CMK (cell line): ENCODE data around the gene SURF6.
"Not testable (repeated sequence)": the region's sequence is repeated elsewhere in the genome, so short reads cannot be mapped to it uniquely, and the experiment has no call there.

Experiments
- DNase-seq: peaks from one replicate; pipeline ENCODE4 v3.0.0-alpha.2; 2010; ENCODE audit warnings: low read depth

The SURF6 gene

DNA sequence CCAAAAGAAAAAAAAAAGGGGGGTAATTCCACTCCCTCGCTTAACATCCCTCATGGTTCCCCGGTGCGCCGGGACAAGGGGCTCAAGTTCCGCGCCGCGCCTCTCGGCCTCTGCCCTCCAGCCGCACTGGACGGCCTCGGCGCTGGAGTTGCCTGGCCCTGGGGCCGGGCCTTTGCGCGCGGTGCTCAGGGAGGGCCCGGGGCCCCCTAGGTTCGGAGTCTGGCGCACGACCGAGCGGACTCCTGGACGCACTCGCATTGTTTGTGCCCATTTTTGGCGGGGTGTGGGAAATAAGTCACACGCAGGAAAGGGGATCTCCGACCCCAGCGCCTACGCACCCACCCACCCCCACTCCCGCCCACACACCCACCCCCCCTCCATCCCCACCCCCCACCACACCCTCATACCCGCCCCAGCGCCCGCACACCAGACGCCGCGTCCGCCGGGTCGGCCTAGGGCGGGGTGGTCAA, 11.6 kb upstream of the SURF6 start:
- no peak for DNase-seq

DNA sequence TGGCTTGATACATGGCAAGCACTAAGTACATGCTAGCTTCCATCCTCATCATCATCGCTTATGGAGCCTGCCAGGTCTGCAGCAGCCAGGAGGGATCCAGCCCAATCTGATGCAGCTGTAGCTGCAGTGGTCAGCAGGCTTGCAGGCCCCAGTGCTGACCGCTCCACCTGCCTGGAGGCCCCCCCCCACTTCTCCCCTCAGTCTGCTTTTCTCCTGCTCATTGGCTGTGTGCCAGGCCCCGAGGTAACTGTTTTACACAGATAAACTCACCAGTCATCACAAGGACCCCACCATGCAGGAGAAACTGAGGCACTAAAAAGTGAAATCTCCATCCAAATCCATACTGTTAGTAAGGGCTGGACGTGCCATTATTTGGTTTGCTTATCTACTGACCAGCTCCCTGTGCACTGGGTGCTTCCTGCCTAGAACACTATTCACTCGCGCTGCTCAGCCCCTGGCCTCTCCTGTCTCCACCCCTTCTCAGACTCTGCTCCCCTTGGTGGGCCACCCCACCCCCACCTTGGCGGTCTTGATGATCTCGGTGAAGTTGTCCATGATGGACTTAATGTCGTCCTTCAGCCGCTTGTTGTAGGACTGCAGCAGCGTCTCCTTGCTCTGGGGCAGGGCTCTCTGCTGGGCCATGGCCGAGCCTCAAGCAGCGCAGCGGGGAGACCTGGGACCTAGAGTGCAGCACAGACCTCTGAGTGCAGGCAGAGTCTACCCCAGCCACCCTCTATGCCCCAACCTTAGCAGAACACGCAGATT, 10.2 kb upstream of the SURF6 start:
- DNase-seq, result no peak

DNA sequence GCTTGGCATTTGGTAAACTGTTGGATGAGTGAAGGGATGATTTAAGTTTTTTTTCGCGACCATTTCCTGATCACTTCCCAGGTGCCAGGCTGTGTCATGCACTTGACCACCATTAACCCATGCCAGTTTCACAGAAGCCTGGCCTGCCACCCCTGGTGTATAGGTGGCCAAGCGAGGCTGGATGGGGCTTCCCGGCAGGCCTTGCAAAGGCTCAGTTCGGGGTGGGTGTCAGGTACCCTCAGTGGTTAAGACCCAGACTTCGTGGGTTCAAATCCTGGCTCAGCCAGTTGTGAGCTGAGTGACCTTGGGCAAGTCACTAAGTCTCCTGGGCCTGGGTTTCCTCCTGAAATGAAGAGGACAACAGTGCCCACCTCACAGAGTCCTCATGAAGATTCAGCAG, 9.6 kb upstream of the SURF6 start:
- no peak for DNase-seq

DNA sequence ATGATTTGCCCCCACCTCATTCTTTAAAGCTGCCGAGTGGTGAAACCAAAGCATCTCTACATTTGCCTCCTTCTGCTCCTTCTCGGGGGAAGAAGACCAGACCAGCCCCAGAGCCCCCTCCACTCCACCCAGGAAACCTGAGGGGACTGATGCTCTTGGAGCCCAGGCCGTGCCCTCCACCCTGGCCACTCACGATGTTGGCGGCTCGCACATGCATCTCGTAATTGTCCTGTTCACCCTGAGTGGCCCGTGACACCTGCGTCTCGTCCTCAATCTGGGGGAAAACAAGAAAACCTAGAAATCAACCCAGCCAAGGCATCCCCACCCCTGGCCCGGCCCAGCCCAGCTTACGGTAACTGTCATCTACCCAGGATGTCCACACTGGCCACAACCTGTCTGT, 9.0 kb upstream of the SURF6 start:
- DNase-seq, result no peak

GRCh38 chr9:133344071-133344470, 8.1 kb upstream of the SURF6 start:
- no peak for DNase-seq

- no peak for DNase-seq
Measured at GRCh38 chr9:133342570-133342969, 6.6 kb upstream of the SURF6 start.

- DNase-seq, result no peak
Measured at GRCh38 chr9:133342069-133342406, 6.0 kb upstream of the SURF6 start.

GRCh38 chr9:133341369-133342068, 5.5 kb upstream of the SURF6 start:
- no peak for DNase-seq

GRCh38 chr9:133340916-133341315, 4.9 kb upstream of the SURF6 start:
- DNase-seq, result no peak

DNA sequence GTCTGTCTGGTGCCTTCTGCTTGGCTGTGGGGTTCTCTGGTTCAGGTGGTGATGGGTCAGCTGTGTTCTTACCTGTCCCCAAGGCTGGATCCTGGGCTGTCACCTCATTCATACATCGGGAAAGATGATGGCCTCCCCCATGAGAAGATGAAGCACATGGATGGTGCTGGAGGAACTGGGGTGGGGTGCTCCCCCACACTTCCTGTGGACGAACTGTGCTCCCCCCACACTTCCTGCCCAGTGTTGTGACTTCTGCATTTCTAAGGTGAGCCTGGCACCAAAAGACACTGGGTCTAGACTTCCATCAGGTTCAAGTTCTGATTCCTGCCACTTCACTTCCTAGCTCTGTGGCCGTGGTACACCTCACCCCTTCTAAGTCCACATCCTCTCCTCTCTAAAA, 4.3 kb upstream of the SURF6 start:
- DNase-seq, result no peak

- no peak for DNase-seq
Measured at GRCh38 chr9:133339641-133340040, 3.7 kb upstream of the SURF6 start.

DNA sequence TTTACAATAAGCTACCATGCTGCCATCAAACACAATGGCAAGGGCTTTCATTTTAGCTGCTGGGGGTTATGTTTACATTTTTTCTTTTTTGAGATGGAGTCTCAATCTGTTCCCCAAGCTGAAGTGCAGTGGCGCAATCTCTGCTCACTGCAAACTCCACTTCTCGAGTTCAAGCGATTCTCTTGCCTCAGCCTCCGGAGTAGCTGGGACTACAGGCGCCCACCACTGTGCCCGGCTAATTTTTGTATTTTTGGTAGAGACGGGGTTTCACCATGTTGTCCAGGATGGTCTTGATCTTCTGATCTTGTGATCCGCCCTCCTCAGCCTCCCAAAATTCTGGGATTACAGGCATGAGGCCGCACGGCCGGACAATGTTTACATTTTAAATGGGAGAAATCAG, 1.1 kb downstream of the SURF6 start:
- not testable (repeated sequence) for DNase-seq

GRCh38 chr9:133334161-133334560, 1.8 kb downstream of the SURF6 start:
- DNase-seq, result no peak

DNA sequence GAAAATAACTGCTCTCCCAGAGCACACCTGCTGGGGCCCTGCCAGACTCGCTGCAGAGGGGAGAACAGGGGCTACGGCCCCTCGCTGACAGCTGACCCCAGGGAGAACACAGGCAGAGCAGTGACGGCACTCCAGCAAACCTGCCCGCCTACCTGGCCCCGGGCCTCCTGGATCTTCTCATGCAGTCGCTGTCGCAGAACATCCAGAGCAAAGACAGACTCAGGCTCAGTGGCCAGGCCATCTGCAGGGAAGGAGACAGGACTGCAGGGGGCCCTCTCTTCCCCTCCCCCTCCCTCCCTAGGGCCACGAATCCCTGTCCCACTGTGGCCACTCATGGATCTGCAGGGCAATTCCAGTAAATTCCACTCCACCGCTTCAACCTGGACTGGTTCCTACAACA, 2.4 kb downstream of the SURF6 start:
- no peak for DNase-seq

DNA sequence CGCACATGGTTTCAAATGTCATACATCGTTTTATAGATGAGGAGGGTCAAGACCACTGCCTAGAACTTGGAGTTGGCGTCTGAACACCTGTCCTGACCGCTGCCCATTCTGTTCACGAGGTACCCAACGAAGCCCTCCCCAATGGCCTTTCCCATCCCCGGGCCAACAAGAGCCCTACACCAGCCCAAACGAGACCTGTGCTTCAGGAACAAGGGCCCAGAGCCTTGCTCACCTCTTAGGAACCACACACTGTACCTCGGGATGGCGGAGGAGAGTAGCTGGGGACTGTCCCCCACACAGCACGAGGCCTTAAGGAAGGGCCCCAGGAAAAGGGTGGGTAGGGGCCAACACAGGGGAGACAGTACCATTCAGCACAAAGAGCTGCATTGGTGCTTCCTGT, 3.0 kb downstream of the SURF6 start:
- no peak for DNase-seq

DNA sequence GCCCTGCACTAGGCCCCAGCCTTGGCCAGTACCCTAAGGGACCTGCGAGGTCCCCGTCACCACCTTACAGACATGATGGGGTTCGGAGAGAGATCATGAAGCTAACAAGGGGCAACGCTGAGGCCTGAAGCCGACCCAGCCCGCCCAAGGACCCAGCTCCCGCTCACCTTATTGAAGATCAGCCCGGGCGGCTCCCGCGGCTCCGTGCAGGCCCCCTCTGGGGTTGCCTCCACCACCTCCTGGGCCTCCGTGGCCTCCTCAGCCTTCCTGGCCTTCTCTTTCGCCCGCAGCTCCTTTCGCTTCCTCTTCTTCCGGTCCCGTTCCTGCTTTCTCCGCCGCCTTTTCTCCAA, 3.6 kb downstream of the SURF6 start:
- no peak for DNase-seq

GRCh38 chr9:133331641-133332380, 4.2 kb downstream of the SURF6 start:
- DNase-seq, result no peak

DNA sequence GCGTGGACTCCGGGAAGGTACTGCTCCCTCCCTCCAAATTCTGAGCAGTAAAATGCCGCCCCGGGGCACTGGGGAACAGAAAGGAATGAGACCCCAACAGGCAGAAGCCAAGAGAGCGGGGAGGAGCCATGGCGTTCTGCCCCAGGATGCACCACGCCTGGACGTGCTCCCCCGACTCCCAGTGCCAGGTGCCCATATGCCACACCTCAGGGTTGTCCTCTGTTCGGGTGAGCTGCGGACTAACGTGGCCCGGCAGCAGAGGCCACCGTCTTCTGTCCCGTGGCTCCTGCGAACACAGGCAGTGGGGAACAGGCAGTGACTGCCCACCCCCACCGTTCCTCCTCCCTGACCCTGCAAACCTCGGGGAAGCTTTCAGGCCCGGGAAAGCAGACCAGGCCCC, 4.8 kb downstream of the SURF6 start:
- no peak for DNase-seq

DNA sequence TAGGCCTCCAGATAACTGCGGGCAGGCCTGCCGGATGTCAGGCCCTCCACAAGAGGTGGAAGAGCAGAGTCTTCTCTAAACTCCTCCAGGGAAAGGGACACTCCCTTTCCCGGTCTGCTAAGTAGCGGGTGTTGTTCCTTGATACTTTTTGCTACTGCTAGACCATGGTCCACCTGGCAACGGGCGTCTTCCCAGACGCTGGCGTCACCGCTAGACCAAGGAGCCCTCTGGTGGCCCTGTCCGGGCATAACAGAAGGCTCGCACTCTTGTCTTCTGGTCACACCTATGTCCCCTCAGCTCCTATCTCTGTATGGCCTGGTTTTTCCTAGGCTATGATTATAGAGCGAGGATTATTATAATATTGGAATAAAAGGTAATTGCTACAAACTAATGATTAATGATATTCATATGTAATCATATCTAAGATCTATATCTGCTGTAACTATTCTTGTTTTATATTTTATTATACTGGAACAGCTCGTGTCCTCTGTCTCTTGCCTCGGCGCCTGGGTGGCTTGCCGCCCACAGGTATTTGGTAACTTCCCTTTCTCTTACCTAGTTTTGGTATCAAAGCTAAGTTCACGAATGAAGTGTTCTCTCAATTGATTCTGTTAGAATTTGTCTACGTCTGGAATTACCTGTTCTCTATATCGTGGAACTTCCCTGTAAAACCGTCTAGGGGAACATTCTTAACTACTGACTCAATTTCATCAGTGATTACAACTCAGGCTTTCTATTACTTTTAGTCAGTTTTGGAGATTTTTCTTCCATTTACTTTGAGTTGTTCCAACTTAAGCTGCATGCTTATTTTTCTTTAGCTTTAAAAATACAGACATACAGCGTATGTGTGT, 6.5 kb downstream of the SURF6 start:
- DNase-seq, result not testable (repeated sequence)

- DNase-seq, result no peak
Measured at GRCh38 chr9:133327834-133328484, 8.0 kb downstream of the SURF6 start.

DNA sequence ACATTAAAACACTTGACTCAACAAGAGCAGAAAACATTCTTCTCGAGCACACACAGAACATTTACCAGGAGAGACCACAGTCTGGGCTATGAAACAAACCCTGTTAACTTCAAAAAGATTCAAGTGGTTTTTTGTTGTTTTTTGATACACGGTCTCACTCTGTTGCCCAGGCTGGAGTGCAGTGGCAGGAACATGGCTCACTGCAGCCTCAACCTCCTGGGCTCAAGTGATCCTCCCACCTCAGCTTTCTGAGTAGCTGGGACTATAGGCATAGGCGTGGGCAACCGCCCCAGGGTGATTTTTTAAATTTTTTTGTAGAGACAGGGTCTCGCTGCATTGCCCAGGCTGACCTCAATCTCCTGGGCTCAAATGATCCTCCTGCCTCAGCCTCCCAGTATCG, 9.0 kb downstream of the SURF6 start:
- not testable (repeated sequence) for DNase-seq
